ENCODE data around the gene SRSF1. TPM values are rescaled to one million over a fixed set of nuclear protein-coding genes. Genes with fewer than 3 reads are reported as not detected.
"Not testable (repeated sequence)": the region's sequence is repeated elsewhere in the genome, so short reads cannot be mapped to it uniquely, and the experiment has no call there.

SRSF1 gene
- total RNA-seq, 2 experiments from 2014 or later, result 333 to 342 TPM

DNA sequence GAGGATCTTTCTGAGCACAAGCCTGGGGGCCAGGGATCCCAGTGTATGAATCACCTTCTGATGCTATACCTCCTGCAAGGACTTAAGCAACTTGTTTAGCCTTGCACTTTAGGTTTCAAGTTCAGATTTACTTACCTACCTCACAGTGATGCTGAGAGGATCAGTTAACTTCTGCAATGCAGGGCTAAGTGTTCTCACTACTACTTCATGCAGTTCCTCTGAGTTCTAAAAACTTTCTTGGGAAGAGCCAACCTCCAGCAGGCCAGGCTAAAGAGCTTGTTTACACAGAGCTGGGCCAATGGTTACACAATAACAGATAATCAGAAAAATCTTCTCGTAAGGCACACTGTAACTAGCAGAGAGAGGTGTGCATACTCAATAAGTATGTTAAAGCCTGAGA is 32.0 kb downstream of the SRSF1 start:
- DNase-seq (no peak), ATAC-seq (no peak)
- POLR2A ChIA-PET, result no interaction called here
- peaks cover 4% of the 10 kb centered on the region for H3K4me1 Mint-ChIP-seq (ENCODE audit: low read depth)
- H3K27me3 Mint-ChIP-seq, result no peaks in the 10 kb centered on the region
- no peaks in the 10 kb centered on the region for H3K9me3 Mint-ChIP-seq
- TF ChIP-seq, protein P1, sequence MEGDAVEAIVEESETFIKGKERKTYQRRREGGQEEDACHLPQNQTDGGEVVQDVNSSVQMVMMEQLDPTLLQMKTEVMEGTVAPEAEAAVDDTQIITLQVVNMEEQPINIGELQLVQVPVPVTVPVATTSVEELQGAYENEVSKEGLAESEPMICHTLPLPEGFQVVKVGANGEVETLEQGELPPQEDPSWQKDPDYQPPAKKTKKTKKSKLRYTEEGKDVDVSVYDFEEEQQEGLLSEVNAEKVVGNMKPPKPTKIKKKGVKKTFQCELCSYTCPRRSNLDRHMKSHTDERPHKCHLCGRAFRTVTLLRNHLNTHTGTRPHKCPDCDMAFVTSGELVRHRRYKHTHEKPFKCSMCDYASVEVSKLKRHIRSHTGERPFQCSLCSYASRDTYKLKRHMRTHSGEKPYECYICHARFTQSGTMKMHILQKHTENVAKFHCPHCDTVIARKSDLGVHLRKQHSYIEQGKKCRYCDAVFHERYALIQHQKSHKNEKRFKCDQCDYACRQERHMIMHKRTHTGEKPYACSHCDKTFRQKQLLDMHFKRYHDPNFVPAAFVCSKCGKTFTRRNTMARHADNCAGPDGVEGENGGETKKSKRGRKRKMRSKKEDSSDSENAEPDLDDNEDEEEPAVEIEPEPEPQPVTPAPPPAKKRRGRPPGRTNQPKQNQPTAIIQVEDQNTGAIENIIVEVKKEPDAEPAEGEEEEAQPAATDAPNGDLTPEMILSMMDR (IDR thresholded peaks at IDR 0.05), result no peak
- peaks cover 32% of the 10 kb centered on the region for H3K36me3 Mint-ChIP-seq (ENCODE audit: low read depth)
- H3K27ac Mint-ChIP-seq, result no peak overlapping the region
- intact Hi-C loops (cut with micrococcal nuclease), result no loop called here
- no peak overlapping the region for H3K4me3 Mint-ChIP-seq
- CTCF ChIA-PET, result interaction anchor here (0.7 to 2.4 kb wide), 4 partner anchors 24 to 137 kb away, joined by 3 to 7 read pairs (median 4); no protein-coding TSS in a partner anchor

DNA sequence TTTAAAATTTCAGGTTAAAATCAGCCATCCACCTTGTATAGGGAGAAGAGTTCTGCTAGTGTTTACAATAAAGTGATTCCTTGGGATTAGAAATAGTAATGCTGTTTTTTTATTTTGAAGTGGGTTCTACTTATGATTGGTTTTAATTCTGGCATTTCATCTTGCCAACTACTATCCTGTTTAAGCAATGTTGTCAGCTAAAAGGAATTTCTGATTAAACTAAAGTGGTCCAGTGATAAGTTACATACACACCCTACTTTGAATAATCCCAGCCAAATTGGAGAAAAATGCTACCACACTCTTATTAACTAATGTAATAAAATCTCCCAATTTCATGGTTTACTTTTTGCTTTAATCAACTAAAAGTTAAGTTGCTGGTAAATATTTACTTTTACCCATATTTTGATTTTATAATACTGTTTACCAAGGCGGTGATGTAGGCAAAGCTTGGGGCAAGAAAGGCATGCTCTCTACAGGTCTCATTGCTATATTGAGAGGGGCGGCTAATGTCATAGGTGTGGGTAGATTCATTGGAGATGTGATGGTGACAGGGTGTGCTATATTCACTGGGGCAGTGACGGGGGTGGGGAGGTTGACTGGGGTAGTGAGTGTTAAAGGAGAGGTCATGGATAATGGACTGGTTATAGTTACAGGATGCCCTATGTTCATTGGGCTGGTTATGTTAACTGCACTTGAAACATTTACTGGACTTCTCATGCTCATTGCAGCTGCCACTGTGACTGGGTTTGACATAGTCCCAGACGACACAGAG is 32.8 kb downstream of the SRSF1 start:
- POLR2A ChIA-PET, result interaction anchor here (0.8 kb wide), 1 partner anchor 22 kb away, joined by 3 read pairs; no protein-coding TSS in a partner anchor
- H3K27me3 Mint-ChIP-seq; H3K27ac Mint-ChIP-seq; H3K9me3 Mint-ChIP-seq; DNase-seq; H3K4me1 Mint-ChIP-seq (ENCODE audit: low read depth); intact Hi-C loops (cut with micrococcal nuclease); ATAC-seq; H3K4me3 Mint-ChIP-seq: not testable (repeated sequence)
- CTCF ChIA-PET, result interaction anchor here (0.7 to 2.4 kb wide), 4 partner anchors 25 to 138 kb away, joined by 3 to 7 read pairs (median 4); no protein-coding TSS in a partner anchor
- peaks cover 32% of the 10 kb centered on the region for H3K36me3 Mint-ChIP-seq (ENCODE audit: low read depth)

DNA sequence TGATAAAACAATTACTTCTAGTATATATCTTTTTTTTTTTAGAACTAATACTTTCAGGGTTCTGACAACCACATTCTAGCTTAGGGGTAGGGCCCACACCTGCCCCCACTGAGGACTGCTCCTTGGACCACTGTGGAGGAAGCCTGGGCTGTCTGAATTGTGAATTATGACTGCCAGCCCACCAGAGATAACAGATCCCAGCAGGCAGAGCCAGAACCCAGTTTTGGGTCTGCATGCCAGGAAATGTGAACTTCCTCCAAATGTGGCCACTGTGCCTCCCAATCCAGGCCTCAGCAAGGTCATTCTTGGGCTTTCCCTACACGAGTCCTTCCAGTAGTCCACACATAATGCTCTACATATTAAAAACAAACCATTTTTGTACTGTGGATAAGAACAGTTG is 34.9 kb downstream of the SRSF1 start:
- intact Hi-C loops (cut with micrococcal nuclease), result no loop called here
- H3K4me3 Mint-ChIP-seq, result no peak overlapping the region
- DNase-seq, result no peak
- no peak for ATAC-seq
- TF ChIP-seq, protein P1 (IDR thresholded peaks at IDR 0.05), result no peak
- no peaks in the 10 kb centered on the region for H3K9me3 Mint-ChIP-seq
- ChIA-PET POLR2A (interaction anchor here (1.2 kb wide), 1 partner anchor 13 kb away, joined by 4 read pairs; no protein-coding TSS in a partner anchor), CTCF (interaction anchor here (1.2 to 1.3 kb wide), 2 partner anchors 17 to 114 kb away, joined by 4 to 5 read pairs; partner anchors contain the start of gene CUEDC1)
- no peaks in the 10 kb centered on the region for H3K27me3 Mint-ChIP-seq
- H3K4me1 Mint-ChIP-seq (ENCODE audit: low read depth), result no peaks in the 10 kb centered on the region
- H3K27ac Mint-ChIP-seq, result no peak overlapping the region
- H3K36me3 Mint-ChIP-seq (ENCODE audit: low read depth), result peaks cover 19% of the 10 kb centered on the region

DNA sequence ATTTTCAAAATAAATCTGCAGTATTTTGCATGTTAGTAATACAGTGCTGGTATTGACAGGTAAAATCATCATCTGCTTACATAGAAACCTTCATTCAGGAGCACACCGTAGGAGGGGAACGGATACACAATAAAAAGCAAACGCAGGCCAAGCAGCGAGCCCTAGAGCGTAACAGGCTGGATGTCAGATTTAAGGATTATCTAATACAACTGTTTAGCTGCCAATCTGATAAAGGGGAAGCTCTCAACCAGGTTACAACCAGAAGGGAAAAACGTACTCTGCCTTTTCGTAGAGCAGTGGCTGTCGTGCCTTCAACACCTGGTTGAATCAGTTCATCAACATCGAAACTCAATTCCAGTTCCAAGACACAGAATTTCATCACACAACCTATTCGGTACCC is 35.5 kb downstream of the SRSF1 start:
- ATAC-seq (no peak), DNase-seq (no peak)
- H3K36me3 Mint-ChIP-seq (ENCODE audit: low read depth), result peaks cover 14% of the 10 kb centered on the region
- no peak overlapping the region for H3K27ac Mint-ChIP-seq
- TF ChIP-seq, protein P1 (IDR thresholded peaks at IDR 0.05), result no peak
- intact Hi-C loops (cut with micrococcal nuclease), result no loop called here
- no peaks in the 10 kb centered on the region for H3K9me3 Mint-ChIP-seq
- H3K4me3 Mint-ChIP-seq, result no peak overlapping the region
- no peaks in the 10 kb centered on the region for H3K4me1 Mint-ChIP-seq (ENCODE audit: low read depth)
- H3K27me3 Mint-ChIP-seq, result no peaks in the 10 kb centered on the region
- POLR2A ChIA-PET, result interaction anchor here (0.5 to 1.2 kb wide), 2 partner anchors 14 to 810 kb away, joined by 3 to 4 read pairs; no protein-coding TSS in a partner anchor
- CTCF ChIA-PET, result interaction anchor here (1.3 kb wide), 1 partner anchor 16 kb away, joined by 5 read pairs; the partner anchor contains the start of gene CUEDC1

DNA sequence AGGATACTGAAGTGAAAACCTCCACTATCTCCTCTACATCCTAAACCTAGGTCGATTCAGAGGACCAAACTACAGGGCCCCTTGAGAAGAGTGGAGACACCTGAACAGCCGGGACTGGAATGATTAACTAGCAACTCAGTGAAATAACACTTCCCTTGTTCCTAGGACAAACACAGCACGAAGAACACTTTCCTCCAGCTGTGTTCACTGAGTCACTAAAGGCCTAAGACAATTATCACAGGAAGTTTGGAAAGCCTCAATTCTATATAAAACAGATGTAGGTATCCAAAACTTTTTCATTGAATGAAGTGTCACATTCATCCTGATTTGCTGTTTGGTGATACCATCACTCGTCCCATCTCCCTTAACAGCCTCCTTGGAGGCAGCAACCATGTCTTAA is 36.3 kb downstream of the SRSF1 start:
- TF ChIP-seq, protein P1 (IDR thresholded peaks at IDR 0.05), result no peak
- no peak overlapping the region for H3K4me3 Mint-ChIP-seq
- CTCF ChIA-PET, result no interaction called here
- H3K36me3 Mint-ChIP-seq (ENCODE audit: low read depth), result peaks cover 8% of the 10 kb centered on the region
- ATAC-seq (no peak), DNase-seq (no peak)
- no peaks in the 10 kb centered on the region for H3K4me1 Mint-ChIP-seq (ENCODE audit: low read depth)
- no peak overlapping the region for H3K27ac Mint-ChIP-seq
- H3K27me3 Mint-ChIP-seq, result no peaks in the 10 kb centered on the region
- POLR2A ChIA-PET, result no interaction called here
- no peaks in the 10 kb centered on the region for H3K9me3 Mint-ChIP-seq
- intact Hi-C loops (cut with micrococcal nuclease), result no loop called here

All from activated CD8-positive, alpha-beta T cell treated with anti-CD3 and anti-CD28 coated beads for 36 hours (primary cell).